Measurements from ENCODE around the gene ECSCR.
"Not testable (repeated sequence)": the region's sequence is repeated elsewhere in the genome, so short reads cannot be mapped to it uniquely, and the experiment has no call there.

ECSCR gene

DNA sequence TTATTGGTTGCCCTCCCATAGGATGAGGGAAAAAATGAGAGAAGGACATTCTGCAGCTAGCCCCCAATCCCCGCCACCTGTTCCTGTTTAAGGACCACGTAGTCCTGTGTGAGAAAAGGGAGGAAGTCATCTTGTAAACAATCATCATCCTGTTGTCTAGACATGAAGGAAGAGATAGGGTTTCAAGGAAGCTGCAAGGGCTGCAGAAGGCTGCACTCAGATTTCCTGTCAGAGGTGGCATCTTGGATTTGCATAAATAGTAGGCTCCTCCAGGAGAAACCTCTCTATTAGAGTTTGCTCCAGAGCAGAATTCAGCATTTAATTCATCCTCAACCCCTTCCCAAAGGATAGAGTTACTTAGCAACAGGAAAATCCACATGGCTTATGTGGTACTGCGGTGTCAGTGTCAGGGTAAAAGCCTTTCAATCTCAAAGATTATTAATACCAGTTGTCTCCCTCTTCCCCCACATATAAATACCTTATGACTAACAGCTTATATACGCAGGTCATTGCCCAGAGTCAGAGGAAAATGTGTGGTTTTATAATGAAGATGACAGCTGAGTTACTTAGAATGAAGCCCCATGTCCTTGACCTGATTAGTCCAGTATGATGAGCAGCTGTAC lies 18.6 kb downstream of the ECSCR start:
- DNase-seq, result no peak

DNA sequence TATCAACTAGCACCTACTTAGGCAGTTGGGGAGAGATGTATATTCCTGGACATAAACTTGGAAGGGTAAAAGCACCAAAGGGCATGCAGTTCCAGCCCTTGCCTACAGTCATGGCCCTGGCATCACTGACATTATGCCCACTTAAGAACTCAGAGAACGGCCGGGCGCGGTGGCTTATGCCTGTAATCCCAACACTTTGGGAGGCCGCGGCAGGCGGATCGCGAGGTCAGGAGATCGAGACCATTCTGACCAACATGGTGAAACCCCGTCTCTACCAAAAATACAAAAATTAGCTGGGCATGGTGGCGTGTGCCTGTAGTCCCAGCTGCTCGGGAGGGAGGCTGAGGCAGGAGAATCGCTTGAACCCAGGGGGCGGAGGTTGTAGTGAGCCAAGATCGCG lies 22.1 kb downstream of the ECSCR start:
- DNase-seq, result not testable (repeated sequence)

DNA sequence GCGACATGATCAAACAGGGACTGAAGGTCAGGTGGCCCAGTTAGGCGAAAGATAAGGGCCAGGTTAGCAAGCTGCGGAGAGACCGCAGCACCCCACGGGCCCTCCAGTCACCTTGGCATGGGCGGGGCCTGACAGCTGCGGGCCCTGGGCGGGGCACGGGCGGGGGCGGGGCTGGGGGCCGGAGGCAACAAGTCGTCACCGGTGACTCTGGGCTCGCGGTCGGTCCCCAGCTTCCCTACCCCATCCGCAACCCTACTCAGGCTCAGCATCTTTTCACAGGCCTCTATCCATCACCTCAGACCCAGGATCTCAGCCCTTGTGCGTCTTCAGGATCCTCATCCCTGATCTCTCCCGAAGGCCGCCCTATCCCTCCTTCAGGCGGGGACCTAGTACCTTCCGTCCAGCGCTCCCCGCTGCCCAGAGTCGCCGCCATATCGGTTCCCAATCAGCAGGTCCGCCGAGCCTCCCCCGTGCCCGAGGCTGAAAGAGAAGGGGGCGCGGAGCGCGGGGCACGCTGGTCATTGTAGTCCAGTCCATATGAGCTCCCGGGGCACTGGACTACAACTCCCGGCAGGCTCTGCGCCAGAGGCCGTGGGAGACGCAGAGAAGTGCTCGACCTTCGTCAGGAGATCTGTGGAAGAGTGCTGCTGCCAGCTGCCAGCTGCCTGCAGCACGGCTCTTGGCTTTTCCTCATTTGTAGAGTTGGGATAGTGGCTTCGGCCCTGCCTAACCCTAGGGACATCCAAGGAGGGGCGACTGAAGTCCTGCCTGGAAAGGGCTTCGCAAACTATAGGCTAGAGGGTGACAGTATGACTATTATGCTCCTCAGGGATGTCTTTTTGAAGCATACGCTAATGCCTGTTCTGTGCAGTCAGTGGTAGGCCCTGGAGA lies 23.3 kb downstream of the ECSCR start, which contains the start of gene DNAJC18:
Gene DNAJC18, minus strand, starts transcription at position 513 of the 891 bp plus-strand sequence. Its CDS starts 80 bp downstream, at position 433.
- DNase-seq, result peak; percentile 90

- DNase-seq, result no peak
These were observed 23.9 kb downstream of the ECSCR start for GRCh38 chr5:139438707-139439012.

DNA sequence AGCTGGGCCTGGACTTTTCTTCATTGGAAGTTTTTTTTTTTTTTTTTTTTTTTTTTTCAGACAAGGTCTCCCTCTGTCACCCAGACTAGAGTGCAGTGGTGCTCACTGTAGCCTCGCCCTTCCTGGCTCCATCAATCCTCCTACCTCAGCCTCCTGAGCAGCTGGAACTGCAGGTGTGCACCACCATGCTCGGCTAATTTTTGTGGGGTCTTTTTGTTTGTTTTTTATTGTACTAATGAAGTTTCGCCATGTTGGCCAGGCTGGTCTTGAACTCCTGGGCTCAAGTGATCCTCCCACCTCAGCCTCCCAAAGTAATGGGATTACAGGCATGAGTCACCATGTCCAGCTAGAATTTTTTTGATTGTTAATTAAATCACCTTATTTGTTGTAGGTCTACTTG lies 26.9 kb downstream of the ECSCR start:
- no peak for DNase-seq

DNA sequence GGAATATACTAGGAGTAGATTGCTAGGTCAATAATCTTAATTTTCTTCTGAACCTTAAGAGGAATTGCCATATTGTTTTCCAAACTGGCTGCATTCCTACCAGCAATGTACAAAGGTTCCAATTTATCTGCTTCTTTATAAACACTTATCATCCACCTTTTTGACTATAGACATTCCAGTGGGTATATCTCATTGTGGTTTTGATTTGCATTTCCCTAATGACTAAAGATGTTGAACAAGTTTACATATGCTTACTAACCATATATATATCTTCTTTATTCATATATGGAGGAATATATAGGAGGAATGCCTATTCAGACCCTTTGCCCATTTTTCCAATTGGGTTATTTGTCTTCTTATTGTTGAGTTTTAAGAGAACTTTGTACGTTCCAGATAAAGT lies 30.8 kb downstream of the ECSCR start:
- DNase-seq, result no peak

DNA sequence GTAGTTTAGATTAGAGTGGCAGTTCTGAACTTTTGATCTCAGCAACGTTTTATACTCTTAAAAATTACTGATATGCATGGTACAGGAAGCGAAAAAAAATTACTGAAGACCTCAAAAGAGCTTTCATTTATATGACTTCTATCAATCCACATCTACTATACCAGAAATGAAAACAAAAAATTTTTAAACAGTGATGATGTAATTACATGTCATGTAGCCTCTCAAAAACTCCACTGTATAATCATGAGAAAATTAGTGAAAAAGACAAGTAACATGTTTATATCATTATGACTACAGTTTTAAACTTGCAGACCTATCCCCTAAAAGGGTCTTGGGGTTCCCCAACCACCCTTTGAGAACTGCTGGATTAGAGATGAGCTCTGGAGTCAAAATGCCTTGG lies 32.5 kb downstream of the ECSCR start:
- no peak for DNase-seq

GRCh38 chr5:139426203-139426885 lies 36.2 kb downstream of the ECSCR start:
- DNase-seq, result no peak

GRCh38 chr5:139425497-139425896 lies 37.0 kb downstream of the ECSCR start:
- DNase-seq, result no peak

DNA sequence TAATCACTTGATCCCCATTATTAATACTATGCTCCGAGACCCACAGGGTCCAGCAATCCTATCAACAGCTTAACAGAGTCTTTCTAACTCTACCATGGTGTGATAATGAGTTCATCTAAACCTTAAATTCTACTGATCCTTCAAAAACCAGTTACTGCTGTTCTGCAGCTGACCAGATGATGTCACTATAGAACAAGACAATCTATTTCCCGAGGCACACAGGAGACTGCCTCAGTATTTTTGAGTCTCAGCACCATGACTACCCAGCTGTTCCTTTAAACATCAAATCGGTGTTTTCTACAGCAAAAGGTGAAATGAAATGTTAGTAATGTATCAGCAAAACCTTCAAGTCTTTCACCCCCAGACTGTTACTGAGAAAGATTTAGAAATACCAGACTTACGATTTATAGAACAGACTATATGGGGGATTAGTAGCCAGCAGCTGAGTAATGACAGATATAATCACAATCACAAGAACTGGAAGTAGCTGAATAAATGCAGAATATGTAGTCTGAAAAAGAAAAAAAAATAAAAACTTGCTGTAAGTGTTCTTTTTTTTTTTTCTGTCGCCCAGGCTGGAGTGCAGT lies 40.1 kb downstream of the ECSCR start:
- DNase-seq, result peak; percentile 75

- DNase-seq, result no peak
These were observed 43.0 kb downstream of the ECSCR start for GRCh38 chr5:139419226-139420192.

DNA sequence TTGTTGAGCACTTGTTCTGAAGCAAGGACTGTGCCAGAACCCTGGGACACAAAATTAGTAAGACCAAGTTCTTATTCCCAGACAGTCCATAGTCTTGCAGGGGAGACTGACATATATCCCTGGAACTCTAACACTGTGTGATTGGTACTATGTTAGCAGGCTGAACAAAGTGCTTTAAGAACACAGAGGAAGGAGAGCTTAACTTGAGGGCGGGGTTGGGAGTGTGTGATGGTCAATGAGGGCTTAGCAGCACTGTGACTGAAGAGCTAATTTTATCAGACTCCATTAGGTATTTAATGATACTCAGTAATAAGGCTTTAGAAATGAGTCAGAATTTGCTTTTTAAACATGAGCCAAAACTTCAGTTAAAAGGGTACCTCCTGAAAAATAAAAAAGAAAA lies 43.8 kb downstream of the ECSCR start:
- DNase-seq, result no peak

- DNase-seq, result peak; percentile 92
These were observed 45.3 kb downstream of the ECSCR start for GRCh38 chr5:139417214-139417613.

GRCh38 chr5:139416651-139417050 lies 45.9 kb downstream of the ECSCR start:
- DNase-seq, result peak; percentile 30

GRCh38 chr5:139415869-139416268 lies 46.7 kb downstream of the ECSCR start:
- DNase-seq, result no peak

- DNase-seq, result peak; percentile 50
These were observed 47.2 kb downstream of the ECSCR start for GRCh38 chr5:139415221-139415861.

- DNase-seq, result peak; percentile 77
These were observed 47.9 kb downstream of the ECSCR start for GRCh38 chr5:139414581-139415130.

- peak; percentile 49 for DNase-seq
These were observed 48.6 kb downstream of the ECSCR start for GRCh38 chr5:139413963-139414362.

- no peak for DNase-seq
These were observed 49.4 kb downstream of the ECSCR start for GRCh38 chr5:139413153-139413552.

GRCh38 chr5:139410993-139411828 lies 51.3 kb downstream of the ECSCR start:
- DNase-seq, result no peak

Data from RPMI8226 (cell line).